GM23338 (cell line): ENCODE data around the gene TRIM45. TPM values are rescaled to one million over a fixed set of nuclear protein-coding genes. Genes with fewer than 3 reads are reported as not detected.
A peak's percentile ranks its signal among the peaks of the same experiment; 100 is the strongest.

ENCODE experiments used
- ATAC-seq: fragments of 200-7000 bp; cut with Tn5 transposase; 3 replicates; pipeline ENCODE4 v1.9.1; 2020
- DNase-seq: peaks from one replicate; pipeline ENCODE4 v3.0.0-alpha.2; 2015; ENCODE audit warnings: low spot score
- H2AFZ ChIP-seq: fragments of 200-600 bp; sonication (generic); 2 replicates; pipeline ENCODE4 v1.8.0; 2016; ENCODE audit warnings: antibody characterized with exemption, mild to moderate bottlenecking, moderate library complexity
- H3F3A ChIP-seq: fragments of 200-600 bp; sonication (generic); replicated peaks from 2 replicates; pipeline ENCODE4 v1.8.0; 2017; ENCODE audit warnings: antibody characterized with exemption, mixed run types, low read depth
- H3K27ac ChIP-seq: fragments of 200-600 bp; sonication (generic); 2 replicates; pipeline ENCODE4 v1.6.1; 2016; ENCODE audit warnings: low read depth
- H3K27me3 ChIP-seq: fragments of 200-600 bp; sonication (generic); 2 replicates; pipeline ENCODE4 v1.8.0; 2016; ENCODE audit warnings: mild to moderate bottlenecking, mixed run types, moderate library complexity; ENCODE audit not compliant: insufficient read depth
- H3K36me3 ChIP-seq: fragments of 200-600 bp; sonication (generic); 2 replicates; pipeline ENCODE4 v1.8.0; 2016; ENCODE audit warnings: mild to moderate bottlenecking; ENCODE audit not compliant: insufficient read depth
- H3K4me1 ChIP-seq: fragments of 200-600 bp; sonication (generic); 2 replicates; pipeline ENCODE4 v1.8.0; 2016; ENCODE audit warnings: mild to moderate bottlenecking, moderate library complexity; ENCODE audit not compliant: insufficient read depth
- H3K4me2 ChIP-seq: fragments of 200-600 bp; sonication (generic); 2 replicates; pipeline ENCODE4 v1.7.1; 2017; ENCODE audit warnings: mixed run types
- H3K4me3 ChIP-seq: fragments of 200-600 bp; sonication (generic); 2 replicates; pipeline ENCODE4 v1.6.1; 2016; ENCODE audit warnings: mixed run types
- H3K79me2 ChIP-seq: fragments of 200-600 bp; sonication (generic); replicated peaks from 2 replicates; pipeline ENCODE4 v1.8.0; 2017; ENCODE audit warnings: mild to moderate bottlenecking; ENCODE audit not compliant: insufficient read depth
- H3K9me2 ChIP-seq: fragments of 200-600 bp; sonication (generic); 2 replicates; pipeline ENCODE4 v1.8.0; 2017; ENCODE audit not compliant: insufficient read depth
- H4K20me1 ChIP-seq: fragments of 200-600 bp; sonication (generic); replicated peaks from 2 replicates; pipeline ENCODE4 v1.8.0; 2017; ENCODE audit warnings: mild to moderate bottlenecking; ENCODE audit not compliant: insufficient read depth
- H3K27ac Mint-ChIP-seq: 2 replicates; pipeline ENCODE4 v1.8.0; 2020; ENCODE audit warnings: inconsistent platforms, mild to moderate bottlenecking, moderate library complexity, mixed read lengths
- H3K27me3 Mint-ChIP-seq: 3 replicates; pipeline ENCODE4 v1.8.0; 2022; ENCODE audit warnings: low read depth, mild to moderate bottlenecking, moderate library complexity, mixed read lengths, inconsistent platforms; ENCODE audit not compliant: insufficient read depth, poor library complexity
- H3K36me3 Mint-ChIP-seq: 3 replicates; pipeline ENCODE4 v1.8.0; 2021; ENCODE audit warnings: low read depth, mild to moderate bottlenecking, inconsistent platforms, moderate library complexity, mixed read lengths
- H3K4me1 Mint-ChIP-seq: 3 replicates; pipeline ENCODE4 v1.8.0; 2020; ENCODE audit warnings: mild to moderate bottlenecking, inconsistent platforms, mixed read lengths
- H3K4me3 Mint-ChIP-seq: 3 replicates; pipeline ENCODE4 v1.8.0; 2021; ENCODE audit warnings: moderate library complexity, mild to moderate bottlenecking, inconsistent platforms, mixed read lengths
- H3K9me3 Mint-ChIP-seq: 3 replicates; pipeline ENCODE4 v1.8.0; 2020; ENCODE audit warnings: moderate library complexity, mild to moderate bottlenecking, inconsistent platforms, mixed read lengths
- EZH2 ChIP-seq: fragments of 200-600 bp; sonication (generic); IDR thresholded peaks from one replicate; pipeline ENCODE4 v1.8.0; 2017; ENCODE audit warnings: antibody characterized with exemption, mild to moderate bottlenecking, low read depth; ENCODE audit not compliant: unreplicated experiment
- EZH2phosphoT487 ChIP-seq: fragments of 200-600 bp; sonication (generic); IDR thresholded peaks from one replicate; pipeline ENCODE4 v1.8.1; 2018; ENCODE audit warnings: antibody characterized with exemption; ENCODE audit not compliant: unreplicated experiment
- JUNB ChIP-seq: IDR thresholded peaks from one replicate; pipeline ENCODE4 v1.6.1; 2016; ENCODE audit warnings: antibody characterized with exemption; ENCODE audit not compliant: unreplicated experiment
- NANOG ChIP-seq: IDR thresholded peaks from 2 replicates; pipeline ENCODE4 v1.6.1; 2016; ENCODE audit warnings: antibody characterized with exemption, borderline replicate concordance
- ZNF114 ChIP-seq: fragments of 250-450 bp; sonication (Bioruptor Pico); IDR thresholded peaks from 2 replicates; pipeline ENCODE4 v1.5.0; 2020; ENCODE audit warnings: mild to moderate bottlenecking, moderate library complexity
- polyA plus RNA-seq: library from polyadenylated mRNA; unstranded; fragments of >200 nt; fragmentation: Nextera tagmentation; extraction: Ambion mirVana; gene quantifications from 2 replicates; pipeline ENCODE4 v1.2.1, GENCODE V29; 2016
- total RNA-seq: library from RNA; depleted of rRNA; stranded (reverse); fragments of >200 nt; shearing (Covaris generic); gene quantifications from 2 replicates; pipeline ENCODE4 v1.2.3, GENCODE V29; 2014
- TF ChIP-seq, protein P1 (sequence below): IDR thresholded peaks from one replicate; pipeline ENCODE4 v1.6.1; 2018; ENCODE audit warnings: antibody characterized with exemption; ENCODE audit not compliant: unreplicated experiment
- TF ChIP-seq, protein P2 (sequence below): IDR thresholded peaks from 2 replicates; pipeline ENCODE4 v1.6.1; 2016; ENCODE audit warnings: antibody characterized with exemption
- TF ChIP-seq, protein P3 (sequence below), 2 experiments: fragments of 200-600 bp in 1 of 2; sonication (generic) in 1 of 2; conservative IDR thresholded peaks; 2 replicates each; pipeline versions ENCODE4 v1.5.1 to v1.6.1; 2016 to 2017; ENCODE audit warnings: antibody characterized with exemption in 2 of 2, low read depth in 2 of 2, mild to moderate bottlenecking in 2 of 2, moderate library complexity in 1 of 2
- TF ChIP-seq, protein P4 (sequence below): fragments of 250-450 bp; sonication (Bioruptor Pico); IDR thresholded peaks from 2 replicates; pipeline ENCODE4 v1.5.0; 2020; ENCODE audit warnings: mild to moderate bottlenecking, moderate library complexity

Gene TRIM45
- total and polyA plus RNA-seq, 2 experiments from 2014 or later = 8.8 to 15.0 TPM

DNA sequence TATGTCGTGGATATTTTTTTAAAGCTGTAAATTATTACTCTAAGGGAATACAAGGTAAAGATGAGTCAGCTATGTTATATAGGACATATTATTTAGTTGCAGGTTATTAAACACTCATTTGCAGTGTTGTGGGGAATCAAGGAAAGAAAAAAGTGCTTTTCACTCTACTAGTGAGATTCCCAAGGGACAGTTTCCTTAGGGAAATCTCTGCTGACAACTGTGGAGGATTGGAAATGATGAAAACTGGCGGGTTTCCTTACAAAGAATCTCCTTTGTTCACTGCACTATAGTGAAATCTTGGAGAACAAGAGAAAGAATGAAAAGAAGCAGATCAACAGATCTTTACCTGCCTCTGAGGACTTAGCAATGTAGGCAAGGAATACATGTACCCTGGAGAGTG lies 24.5 kb upstream of the TRIM45 start:
- Histone ChIP-seq H3K27ac (no peak overlapping the region), H3K79me2 (no peaks in the 10 kb centered on the region), H3F3A (no peaks in the 10 kb centered on the region), H3K4me1 (peaks cover 10% of the 10 kb centered on the region; the same call in 1 of the 2 replicates), H3K36me3 (no peaks in the 10 kb centered on the region), H3K9me2 (0 out of 2 replicates have a peak, but pooled peaks cover 3% of the 10 kb centered on the region), H3K4me3 (no peak overlapping the region), H2AFZ (peak overlapping the region; percentile 78; the same call in 1 of the 2 replicates), H3K27me3 (no peaks in the 10 kb centered on the region), H4K20me1 (no peaks in the 10 kb centered on the region), H3K4me2 (no peak overlapping the region)
- Mint-ChIP-seq H3K4me1 (peaks cover 17% of the 10 kb centered on the region), H3K9me3 (peaks cover 2% of the 10 kb centered on the region; the same call in 1 of the 3 replicates), H3K36me3 (no peaks in the 10 kb centered on the region), H3K27me3 (no peaks in the 10 kb centered on the region), H3K27ac (no peak overlapping the region), H3K4me3 (no peak overlapping the region)
- ATAC-seq = no peak
- no peak for TF ChIP-seq EZH2phosphoT487
- no peak for TF ChIP-seq ZNF114 (CRISPR knock-in tag)
- DNase-seq = no peak

DNA sequence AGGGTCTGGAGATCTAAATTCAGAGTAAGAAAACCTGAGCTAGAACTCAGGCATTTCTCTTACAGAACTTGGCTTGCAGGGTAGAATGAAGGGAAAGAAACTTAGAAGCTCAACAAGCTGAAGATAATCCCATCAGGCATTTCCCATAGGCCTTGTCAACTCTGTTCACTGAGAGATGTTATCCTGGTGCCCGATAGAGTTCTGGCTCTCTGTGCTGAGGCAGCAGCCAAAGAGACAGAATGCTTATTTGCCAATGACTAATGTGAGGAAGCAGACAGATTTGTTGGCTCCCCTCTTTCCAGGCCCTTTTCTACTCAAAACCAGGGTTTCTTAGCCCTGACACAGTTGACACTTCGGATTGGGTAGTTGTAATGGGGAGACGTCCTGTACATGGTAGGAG lies 22.3 kb upstream of the TRIM45 start:
- H3K36me3 Mint-ChIP-seq = no peaks in the 10 kb centered on the region
- no peaks in the 10 kb centered on the region for H3K9me3 Mint-ChIP-seq
- DNase-seq (no peak), ATAC-seq (no peak)
- Histone ChIP-seq H4K20me1 (no peaks in the 10 kb centered on the region), H3K27ac (no peak overlapping the region), H3K79me2 (no peaks in the 10 kb centered on the region), H3F3A (no peaks in the 10 kb centered on the region), H3K27me3 (no peaks in the 10 kb centered on the region), H3K4me1 (peaks cover 10% of the 10 kb centered on the region; the same call in 1 of the 2 replicates), H2AFZ (no peak overlapping the region), H3K36me3 (no peaks in the 10 kb centered on the region), H3K9me2 (no peaks in the 10 kb centered on the region), H3K4me2 (no peak overlapping the region), H3K4me3 (no peak overlapping the region)
- no peak overlapping the region for H3K4me3 Mint-ChIP-seq
- no peak for TF ChIP-seq ZNF114 (CRISPR knock-in tag)
- TF ChIP-seq, protein P1, sequence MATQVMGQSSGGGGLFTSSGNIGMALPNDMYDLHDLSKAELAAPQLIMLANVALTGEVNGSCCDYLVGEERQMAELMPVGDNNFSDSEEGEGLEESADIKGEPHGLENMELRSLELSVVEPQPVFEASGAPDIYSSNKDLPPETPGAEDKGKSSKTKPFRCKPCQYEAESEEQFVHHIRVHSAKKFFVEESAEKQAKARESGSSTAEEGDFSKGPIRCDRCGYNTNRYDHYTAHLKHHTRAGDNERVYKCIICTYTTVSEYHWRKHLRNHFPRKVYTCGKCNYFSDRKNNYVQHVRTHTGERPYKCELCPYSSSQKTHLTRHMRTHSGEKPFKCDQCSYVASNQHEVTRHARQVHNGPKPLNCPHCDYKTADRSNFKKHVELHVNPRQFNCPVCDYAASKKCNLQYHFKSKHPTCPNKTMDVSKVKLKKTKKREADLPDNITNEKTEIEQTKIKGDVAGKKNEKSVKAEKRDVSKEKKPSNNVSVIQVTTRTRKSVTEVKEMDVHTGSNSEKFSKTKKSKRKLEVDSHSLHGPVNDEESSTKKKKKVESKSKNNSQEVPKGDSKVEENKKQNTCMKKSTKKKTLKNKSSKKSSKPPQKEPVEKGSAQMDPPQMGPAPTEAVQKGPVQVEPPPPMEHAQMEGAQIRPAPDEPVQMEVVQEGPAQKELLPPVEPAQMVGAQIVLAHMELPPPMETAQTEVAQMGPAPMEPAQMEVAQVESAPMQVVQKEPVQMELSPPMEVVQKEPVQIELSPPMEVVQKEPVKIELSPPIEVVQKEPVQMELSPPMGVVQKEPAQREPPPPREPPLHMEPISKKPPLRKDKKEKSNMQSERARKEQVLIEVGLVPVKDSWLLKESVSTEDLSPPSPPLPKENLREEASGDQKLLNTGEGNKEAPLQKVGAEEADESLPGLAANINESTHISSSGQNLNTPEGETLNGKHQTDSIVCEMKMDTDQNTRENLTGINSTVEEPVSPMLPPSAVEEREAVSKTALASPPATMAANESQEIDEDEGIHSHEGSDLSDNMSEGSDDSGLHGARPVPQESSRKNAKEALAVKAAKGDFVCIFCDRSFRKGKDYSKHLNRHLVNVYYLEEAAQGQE = no peak
- TF ChIP-seq, protein P2, sequence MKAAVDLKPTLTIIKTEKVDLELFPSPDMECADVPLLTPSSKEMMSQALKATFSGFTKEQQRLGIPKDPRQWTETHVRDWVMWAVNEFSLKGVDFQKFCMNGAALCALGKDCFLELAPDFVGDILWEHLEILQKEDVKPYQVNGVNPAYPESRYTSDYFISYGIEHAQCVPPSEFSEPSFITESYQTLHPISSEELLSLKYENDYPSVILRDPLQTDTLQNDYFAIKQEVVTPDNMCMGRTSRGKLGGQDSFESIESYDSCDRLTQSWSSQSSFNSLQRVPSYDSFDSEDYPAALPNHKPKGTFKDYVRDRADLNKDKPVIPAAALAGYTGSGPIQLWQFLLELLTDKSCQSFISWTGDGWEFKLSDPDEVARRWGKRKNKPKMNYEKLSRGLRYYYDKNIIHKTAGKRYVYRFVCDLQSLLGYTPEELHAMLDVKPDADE = no peak
- no peak for TF ChIP-seq NANOG
- TF ChIP-seq, protein P3, sequence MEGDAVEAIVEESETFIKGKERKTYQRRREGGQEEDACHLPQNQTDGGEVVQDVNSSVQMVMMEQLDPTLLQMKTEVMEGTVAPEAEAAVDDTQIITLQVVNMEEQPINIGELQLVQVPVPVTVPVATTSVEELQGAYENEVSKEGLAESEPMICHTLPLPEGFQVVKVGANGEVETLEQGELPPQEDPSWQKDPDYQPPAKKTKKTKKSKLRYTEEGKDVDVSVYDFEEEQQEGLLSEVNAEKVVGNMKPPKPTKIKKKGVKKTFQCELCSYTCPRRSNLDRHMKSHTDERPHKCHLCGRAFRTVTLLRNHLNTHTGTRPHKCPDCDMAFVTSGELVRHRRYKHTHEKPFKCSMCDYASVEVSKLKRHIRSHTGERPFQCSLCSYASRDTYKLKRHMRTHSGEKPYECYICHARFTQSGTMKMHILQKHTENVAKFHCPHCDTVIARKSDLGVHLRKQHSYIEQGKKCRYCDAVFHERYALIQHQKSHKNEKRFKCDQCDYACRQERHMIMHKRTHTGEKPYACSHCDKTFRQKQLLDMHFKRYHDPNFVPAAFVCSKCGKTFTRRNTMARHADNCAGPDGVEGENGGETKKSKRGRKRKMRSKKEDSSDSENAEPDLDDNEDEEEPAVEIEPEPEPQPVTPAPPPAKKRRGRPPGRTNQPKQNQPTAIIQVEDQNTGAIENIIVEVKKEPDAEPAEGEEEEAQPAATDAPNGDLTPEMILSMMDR (conservative IDR thresholded peaks at IDR 0.05; ENCODE audit: low read depth in 2 of 2) = no peak
- TF ChIP-seq JUNB = no peak
- TF ChIP-seq, protein P4, sequence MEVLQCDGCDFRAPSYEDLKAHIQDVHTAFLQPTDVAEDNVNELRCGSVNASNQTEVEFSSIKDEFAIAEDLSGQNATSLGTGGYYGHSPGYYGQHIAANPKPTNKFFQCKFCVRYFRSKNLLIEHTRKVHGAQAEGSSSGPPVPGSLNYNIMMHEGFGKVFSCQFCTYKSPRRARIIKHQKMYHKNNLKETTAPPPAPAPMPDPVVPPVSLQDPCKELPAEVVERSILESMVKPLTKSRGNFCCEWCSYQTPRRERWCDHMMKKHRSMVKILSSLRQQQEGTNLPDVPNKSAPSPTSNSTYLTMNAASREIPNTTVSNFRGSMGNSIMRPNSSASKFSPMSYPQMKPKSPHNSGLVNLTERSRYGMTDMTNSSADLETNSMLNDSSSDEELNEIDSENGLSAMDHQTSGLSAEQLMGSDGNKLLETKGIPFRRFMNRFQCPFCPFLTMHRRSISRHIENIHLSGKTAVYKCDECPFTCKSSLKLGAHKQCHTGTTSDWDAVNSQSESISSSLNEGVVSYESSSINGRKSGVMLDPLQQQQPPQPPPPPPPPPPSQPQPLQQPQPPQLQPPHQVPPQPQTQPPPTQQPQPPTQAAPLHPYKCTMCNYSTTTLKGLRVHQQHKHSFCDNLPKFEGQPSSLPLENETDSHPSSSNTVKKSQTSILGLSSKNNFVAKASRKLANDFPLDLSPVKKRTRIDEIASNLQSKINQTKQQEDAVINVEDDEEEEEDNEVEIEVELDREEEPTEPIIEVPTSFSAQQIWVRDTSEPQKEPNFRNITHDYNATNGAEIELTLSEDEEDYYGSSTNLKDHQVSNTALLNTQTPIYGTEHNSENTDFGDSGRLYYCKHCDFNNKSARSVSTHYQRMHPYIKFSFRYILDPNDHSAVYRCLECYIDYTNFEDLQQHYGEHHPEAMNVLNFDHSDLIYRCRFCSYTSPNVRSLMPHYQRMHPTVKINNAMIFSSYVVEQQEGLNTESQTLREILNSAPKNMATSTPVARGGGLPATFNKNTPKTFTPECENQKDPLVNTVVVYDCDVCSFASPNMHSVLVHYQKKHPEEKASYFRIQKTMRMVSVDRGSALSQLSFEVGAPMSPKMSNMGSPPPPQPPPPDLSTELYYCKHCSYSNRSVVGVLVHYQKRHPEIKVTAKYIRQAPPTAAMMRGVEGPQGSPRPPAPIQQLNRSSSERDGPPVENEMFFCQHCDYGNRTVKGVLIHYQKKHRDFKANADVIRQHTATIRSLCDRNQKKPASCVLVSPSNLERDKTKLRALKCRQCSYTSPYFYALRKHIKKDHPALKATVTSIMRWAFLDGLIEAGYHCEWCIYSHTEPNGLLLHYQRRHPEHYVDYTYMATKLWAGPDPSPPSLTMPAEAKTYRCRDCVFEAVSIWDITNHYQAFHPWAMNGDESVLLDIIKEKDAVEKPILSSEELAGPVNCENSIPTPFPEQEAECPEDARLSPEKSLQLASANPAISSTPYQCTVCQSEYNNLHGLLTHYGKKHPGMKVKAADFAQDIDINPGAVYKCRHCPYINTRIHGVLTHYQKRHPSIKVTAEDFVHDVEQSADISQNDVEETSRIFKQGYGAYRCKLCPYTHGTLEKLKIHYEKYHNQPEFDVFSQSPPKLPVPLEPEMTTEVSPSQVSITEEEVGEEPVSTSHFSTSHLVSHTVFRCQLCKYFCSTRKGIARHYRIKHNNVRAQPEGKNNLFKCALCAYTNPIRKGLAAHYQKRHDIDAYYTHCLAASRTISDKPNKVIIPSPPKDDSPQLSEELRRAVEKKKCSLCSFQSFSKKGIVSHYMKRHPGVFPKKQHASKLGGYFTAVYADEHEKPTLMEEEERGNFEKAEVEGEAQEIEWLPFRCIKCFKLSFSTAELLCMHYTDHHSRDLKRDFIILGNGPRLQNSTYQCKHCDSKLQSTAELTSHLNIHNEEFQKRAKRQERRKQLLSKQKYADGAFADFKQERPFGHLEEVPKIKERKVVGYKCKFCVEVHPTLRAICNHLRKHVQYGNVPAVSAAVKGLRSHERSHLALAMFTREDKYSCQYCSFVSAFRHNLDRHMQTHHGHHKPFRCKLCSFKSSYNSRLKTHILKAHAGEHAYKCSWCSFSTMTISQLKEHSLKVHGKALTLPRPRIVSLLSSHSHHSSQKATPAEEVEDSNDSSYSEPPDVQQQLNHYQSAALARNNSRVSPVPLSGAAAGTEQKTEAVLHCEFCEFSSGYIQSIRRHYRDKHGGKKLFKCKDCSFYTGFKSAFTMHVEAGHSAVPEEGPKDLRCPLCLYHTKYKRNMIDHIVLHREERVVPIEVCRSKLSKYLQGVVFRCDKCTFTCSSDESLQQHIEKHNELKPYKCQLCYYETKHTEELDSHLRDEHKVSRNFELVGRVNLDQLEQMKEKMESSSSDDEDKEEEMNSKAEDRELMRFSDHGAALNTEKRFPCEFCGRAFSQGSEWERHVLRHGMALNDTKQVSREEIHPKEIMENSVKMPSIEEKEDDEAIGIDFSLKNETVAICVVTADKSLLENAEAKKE (CRISPR knock-in tag) = no peak
- TF ChIP-seq EZH2 = no peak
- H3K27me3 Mint-ChIP-seq = no peaks in the 10 kb centered on the region
- H3K4me1 Mint-ChIP-seq = peaks cover 17% of the 10 kb centered on the region
- H3K27ac Mint-ChIP-seq = no peak overlapping the region
